T-helper 9 cell (primary cell): ENCODE measurements around the gene CD44.
"Not testable (repeated sequence)": the region's sequence is repeated elsewhere in the genome, so short reads cannot be mapped to it uniquely, and the experiment has no call there.

Source experiments
- DNase-seq: peaks from one replicate; pipeline ENCODE4 v3.0.0-alpha.2; 2020

Gene CD44

GRCh38 chr11:35216962-35217678 is 78.1 kb downstream of the CD44 start:
- no peak for DNase-seq

GRCh38 chr11:35218956-35219355 is 80.0 kb downstream of the CD44 start:
- no peak for DNase-seq

- no peak for DNase-seq
Measured at GRCh38 chr11:35223371-35223796, 84.4 kb downstream of the CD44 start.

GRCh38 chr11:35223991-35224390 is 85.0 kb downstream of the CD44 start:
- DNase-seq = no peak

GRCh38 chr11:35225946-35226520 is 87.1 kb downstream of the CD44 start:
- DNase-seq = no peak

- not testable (repeated sequence) for DNase-seq
Measured at GRCh38 chr11:35226756-35227155, 87.8 kb downstream of the CD44 start.

GRCh38 chr11:35227576-35228327 is 88.8 kb downstream of the CD44 start:
- DNase-seq = no peak

GRCh38 chr11:35228328-35228725 is 89.4 kb downstream of the CD44 start:
- DNase-seq = no peak

GRCh38 chr11:35230388-35230787 is 91.4 kb downstream of the CD44 start:
- no peak for DNase-seq

- DNase-seq = no peak
Measured at GRCh38 chr11:35231076-35231860, 92.3 kb downstream of the CD44 start.

- no peak for DNase-seq
Measured at GRCh38 chr11:35232891-35233330, 93.9 kb downstream of the CD44 start.

- DNase-seq = no peak
Measured at GRCh38 chr11:35233518-35233917, 94.5 kb downstream of the CD44 start.

- no peak for DNase-seq
Measured at GRCh38 chr11:35234460-35235156, 95.6 kb downstream of the CD44 start.

GRCh38 chr11:35235157-35235468 is 96.1 kb downstream of the CD44 start:
- no peak for DNase-seq

GRCh38 chr11:35235498-35235897 is 96.5 kb downstream of the CD44 start:
- no peak for DNase-seq

- DNase-seq = peak; percentile 59
Measured at GRCh38 chr11:35235936-35236666, 97.1 kb downstream of the CD44 start.

- no peak for DNase-seq
Measured at GRCh38 chr11:35236667-35237003, 97.7 kb downstream of the CD44 start.

- no peak for DNase-seq
Measured at GRCh38 chr11:35237351-35237750, 98.4 kb downstream of the CD44 start.

GRCh38 chr11:35237860-35238715 is 99.1 kb downstream of the CD44 start:
- no peak for DNase-seq

GRCh38 chr11:35238882-35239281 is 99.9 kb downstream of the CD44 start:
- DNase-seq = no peak

GRCh38 chr11:35239471-35240075 is 100.6 kb downstream of the CD44 start:
- DNase-seq = no peak
